Panc1 (cell line): ENCODE data around the gene ASXL1. TPM values are rescaled to one million over a fixed set of nuclear protein-coding genes. Genes with fewer than 3 reads are reported as not detected.

Experiments used
- ATAC-seq: fragments of 200-7000 bp; cut with Tn5 transposase; 2 replicates; pipeline ENCODE4 v1.9.1; 2020; ENCODE audit warnings: mild to moderate bottlenecking, moderate library complexity
- BruUV-seq: library from RNA; stranded (reverse); fragments of 400-500 nt; replicated peaks from 2 replicates; lab custom pipeline; 2021; lab: Mats Ljungman, UMichigan
- CTCF ChIA-PET: fragments of 300-600 bp; sonication (Branson Sonifier 250); formaldehyde crosslinking; loops from one replicate; lab custom pipeline; 2022; ENCODE audit warnings: antibody characterized with exemption; lab: Charles Lee
- POLR2A ChIA-PET: fragments of 300-600 bp; sonication (Branson Sonifier 250); formaldehyde crosslinking; loops from one replicate; lab custom pipeline; 2022; ENCODE audit warnings: antibody characterized with exemption; lab: Charles Lee
- DNase-seq: peaks from one replicate; pipeline ENCODE4 v3.0.0-alpha.2; 2010; ENCODE audit warnings: low read depth, low spot score
- H3K27ac ChIP-seq: 2 replicates; pipeline ENCODE4 v1.5.1; 2011; ENCODE audit warnings: mild to moderate bottlenecking, low read length, inconsistent platforms
- H3K27me3 ChIP-seq: fragments of 200-500 bp; sonication (Bioruptor generic); 2 replicates; pipeline ENCODE4 v1.6.0; 2014; ENCODE audit warnings: low read length, inconsistent platforms; ENCODE audit not compliant: control insufficient read depth, insufficient read depth
- H3K36me3 ChIP-seq: fragments of 200-500 bp; sonication (Bioruptor generic); 2 replicates; pipeline ENCODE4 v1.5.1; 2014; ENCODE audit warnings: inconsistent platforms, mild to moderate bottlenecking, low read length, moderate library complexity; ENCODE audit not compliant: control insufficient read depth, insufficient read depth
- H3K4me1 ChIP-seq: 2 replicates; pipeline ENCODE4 v1.5.1; 2011; ENCODE audit warnings: inconsistent platforms, mild to moderate bottlenecking, low read length, moderate library complexity; ENCODE audit not compliant: control insufficient read depth, insufficient read depth
- H3K4me3 ChIP-seq, 2 experiments: 2 replicates each; pipeline ENCODE4 v1.5.1; 2011 to 2012; ENCODE audit warnings: low read depth in 2 of 2, low read length in 2 of 2, mild to moderate bottlenecking in 2 of 2, inconsistent platforms in 1 of 2, moderate library complexity in 1 of 2
- H3K9me3 ChIP-seq: fragments of 200-500 bp; sonication (Bioruptor generic); 2 replicates; pipeline ENCODE4 v1.5.1; 2014; ENCODE audit warnings: low read depth, mild to moderate bottlenecking, inconsistent platforms, low read length, moderate library complexity; ENCODE audit not compliant: control insufficient read depth, insufficient read depth
- POLR2AphosphoS5 ChIP-seq: IDR thresholded peaks from 2 replicates; pipeline ENCODE4 v1.6.1; 2012; ENCODE audit warnings: mild to moderate bottlenecking, low read depth, low read length, moderate library complexity
- SIN3A ChIP-seq: IDR thresholded peaks from 2 replicates; pipeline ENCODE4 v1.6.1; 2012; ENCODE audit warnings: low read depth, mild to moderate bottlenecking, low read length, moderate library complexity, borderline replicate concordance; ENCODE audit not compliant: insufficient read depth
- TCF7L2 ChIP-seq: IDR thresholded peaks from 2 replicates; pipeline ENCODE4 v1.6.1; 2011; ENCODE audit warnings: mild to moderate bottlenecking, low read depth, low read length, inconsistent platforms
- in situ Hi-C: cut with HindIII; loops from 2 replicates; pipeline ENCODE4 v1.10.0; 2016; ENCODE audit warnings: low sequenced_read_pairs, low pct_unique_long_range_greater_than_20kb
- intact Hi-C: fragments of 100-400 bp; cut with micrococcal nuclease; formaldehyde crosslinking; loops from one replicate; pipeline ENCODE4 v1.10.0; 2022; ENCODE audit not compliant: unreplicated experiment
- total RNA-seq: library from RNA; stranded (reverse); gene quantifications from one replicate; pipeline ENCODE4 v1.2.1, GENCODE V29; 2021; ENCODE audit not compliant: unreplicated experiment
- TF ChIP-seq, protein P1 (sequence below): fragments of 450-650 bp; IDR thresholded peaks from 2 replicates; pipeline ENCODE4 v1.5.1; 2017; ENCODE audit warnings: mild to moderate bottlenecking
- TF ChIP-seq, protein P2 (sequence below), 2 experiments: IDR thresholded peaks; 2 replicates each; pipeline ENCODE4 v1.6.1; 2011 to 2012; ENCODE audit warnings: low read depth in 2 of 2, control low read depth in 1 of 2, low read length in 1 of 2, mild to moderate bottlenecking in 1 of 2, moderate library complexity in 1 of 2; ENCODE audit not compliant: insufficient read depth in 1 of 2

ASXL1 gene
- total RNA-seq, 1 experiment from 2014 or later = 205 TPM

DNA sequence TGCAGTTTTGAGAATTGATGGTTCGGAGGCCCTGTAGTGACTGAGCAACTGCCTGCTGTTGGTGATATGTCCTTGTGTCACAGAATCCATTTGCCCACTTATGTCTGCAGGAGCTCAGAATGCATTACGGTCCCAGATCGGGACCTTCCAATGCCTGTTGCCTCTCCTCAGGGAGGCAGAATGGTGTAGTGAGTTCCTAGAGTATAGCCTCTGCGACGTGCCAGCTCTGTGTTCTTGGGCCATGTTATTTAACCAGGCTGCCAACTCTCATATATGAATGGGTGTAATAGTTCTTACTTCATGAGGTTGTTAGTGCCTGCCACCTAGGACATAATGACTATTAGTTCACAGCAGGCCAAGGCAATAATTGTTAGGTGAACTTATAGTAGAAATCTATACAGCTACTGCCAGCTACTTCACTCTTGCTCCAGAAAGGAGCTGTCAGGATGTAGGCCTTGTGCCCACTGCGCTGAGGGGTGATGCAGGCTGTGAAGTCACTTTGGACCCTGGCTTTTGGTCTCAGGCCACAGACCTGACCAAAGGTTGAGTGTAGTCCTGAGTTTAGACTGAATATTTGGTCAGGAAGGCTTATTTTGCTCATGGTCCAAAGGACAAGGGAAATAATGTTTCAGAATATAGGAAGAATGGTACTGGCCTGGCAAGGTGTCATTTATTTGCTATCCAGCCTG, 82.1 kb downstream of the ASXL1 start:
- intact Hi-C loops (no loop called here), in situ Hi-C loops (no loop called here)
- DNase-seq (no peak), ATAC-seq (no peak)
- ChIA-PET CTCF (no interaction called here), POLR2A (interaction anchor here (0.6 kb wide), 1 partner anchor 211 kb away, joined by 4 read pairs; no protein-coding TSS in a partner anchor)
- Histone ChIP-seq H3K4me3 (no peak overlapping the region), H3K9me3 (no peaks in the 10 kb centered on the region), H3K27ac (no peak overlapping the region), H3K4me1 (peaks cover 8% of the 10 kb centered on the region), H3K36me3 (peaks cover 41% of the 10 kb centered on the region), H3K27me3 (no peaks in the 10 kb centered on the region)
- BruUV-seq = no TSS peak
- TF ChIP-seq POLR2AphosphoS5 = peak; percentile 21; the same call in 1 of the 2 replicates
- no peak for TF ChIP-seq TCF7L2

DNA sequence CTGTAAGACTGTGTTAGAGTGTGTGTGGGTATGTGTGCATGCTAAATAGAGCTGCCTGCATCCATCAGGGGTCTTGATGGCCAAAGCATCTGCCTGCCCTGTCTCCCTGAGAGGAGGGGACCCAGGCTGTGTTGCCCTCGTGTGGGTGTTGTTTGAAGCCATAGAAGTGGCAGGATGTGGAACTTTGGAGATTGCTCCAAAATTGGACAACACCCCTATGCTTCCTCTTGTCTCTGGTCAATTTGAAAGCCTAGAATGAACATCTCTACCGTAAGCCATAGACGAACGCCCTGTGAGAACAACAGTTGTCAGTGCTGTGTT, 82.6 kb downstream of the ASXL1 start:
- ChIA-PET CTCF (no interaction called here), POLR2A (no interaction called here)
- H3K9me3 ChIP-seq = no peaks in the 10 kb centered on the region
- H3K36me3 ChIP-seq = peaks cover 36% of the 10 kb centered on the region
- TF ChIP-seq, protein P1, sequence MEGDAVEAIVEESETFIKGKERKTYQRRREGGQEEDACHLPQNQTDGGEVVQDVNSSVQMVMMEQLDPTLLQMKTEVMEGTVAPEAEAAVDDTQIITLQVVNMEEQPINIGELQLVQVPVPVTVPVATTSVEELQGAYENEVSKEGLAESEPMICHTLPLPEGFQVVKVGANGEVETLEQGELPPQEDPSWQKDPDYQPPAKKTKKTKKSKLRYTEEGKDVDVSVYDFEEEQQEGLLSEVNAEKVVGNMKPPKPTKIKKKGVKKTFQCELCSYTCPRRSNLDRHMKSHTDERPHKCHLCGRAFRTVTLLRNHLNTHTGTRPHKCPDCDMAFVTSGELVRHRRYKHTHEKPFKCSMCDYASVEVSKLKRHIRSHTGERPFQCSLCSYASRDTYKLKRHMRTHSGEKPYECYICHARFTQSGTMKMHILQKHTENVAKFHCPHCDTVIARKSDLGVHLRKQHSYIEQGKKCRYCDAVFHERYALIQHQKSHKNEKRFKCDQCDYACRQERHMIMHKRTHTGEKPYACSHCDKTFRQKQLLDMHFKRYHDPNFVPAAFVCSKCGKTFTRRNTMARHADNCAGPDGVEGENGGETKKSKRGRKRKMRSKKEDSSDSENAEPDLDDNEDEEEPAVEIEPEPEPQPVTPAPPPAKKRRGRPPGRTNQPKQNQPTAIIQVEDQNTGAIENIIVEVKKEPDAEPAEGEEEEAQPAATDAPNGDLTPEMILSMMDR = no peak
- TF ChIP-seq POLR2AphosphoS5 (no peak; the same call in 1 of the 2 replicates), TCF7L2 (no peak)
- TF ChIP-seq, protein P2, sequence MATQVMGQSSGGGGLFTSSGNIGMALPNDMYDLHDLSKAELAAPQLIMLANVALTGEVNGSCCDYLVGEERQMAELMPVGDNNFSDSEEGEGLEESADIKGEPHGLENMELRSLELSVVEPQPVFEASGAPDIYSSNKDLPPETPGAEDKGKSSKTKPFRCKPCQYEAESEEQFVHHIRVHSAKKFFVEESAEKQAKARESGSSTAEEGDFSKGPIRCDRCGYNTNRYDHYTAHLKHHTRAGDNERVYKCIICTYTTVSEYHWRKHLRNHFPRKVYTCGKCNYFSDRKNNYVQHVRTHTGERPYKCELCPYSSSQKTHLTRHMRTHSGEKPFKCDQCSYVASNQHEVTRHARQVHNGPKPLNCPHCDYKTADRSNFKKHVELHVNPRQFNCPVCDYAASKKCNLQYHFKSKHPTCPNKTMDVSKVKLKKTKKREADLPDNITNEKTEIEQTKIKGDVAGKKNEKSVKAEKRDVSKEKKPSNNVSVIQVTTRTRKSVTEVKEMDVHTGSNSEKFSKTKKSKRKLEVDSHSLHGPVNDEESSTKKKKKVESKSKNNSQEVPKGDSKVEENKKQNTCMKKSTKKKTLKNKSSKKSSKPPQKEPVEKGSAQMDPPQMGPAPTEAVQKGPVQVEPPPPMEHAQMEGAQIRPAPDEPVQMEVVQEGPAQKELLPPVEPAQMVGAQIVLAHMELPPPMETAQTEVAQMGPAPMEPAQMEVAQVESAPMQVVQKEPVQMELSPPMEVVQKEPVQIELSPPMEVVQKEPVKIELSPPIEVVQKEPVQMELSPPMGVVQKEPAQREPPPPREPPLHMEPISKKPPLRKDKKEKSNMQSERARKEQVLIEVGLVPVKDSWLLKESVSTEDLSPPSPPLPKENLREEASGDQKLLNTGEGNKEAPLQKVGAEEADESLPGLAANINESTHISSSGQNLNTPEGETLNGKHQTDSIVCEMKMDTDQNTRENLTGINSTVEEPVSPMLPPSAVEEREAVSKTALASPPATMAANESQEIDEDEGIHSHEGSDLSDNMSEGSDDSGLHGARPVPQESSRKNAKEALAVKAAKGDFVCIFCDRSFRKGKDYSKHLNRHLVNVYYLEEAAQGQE (IDR thresholded peaks at IDR 0.05; ENCODE audit: insufficient read depth in 1 of 2, low read depth in 2 of 2, low read length in 1 of 2) = no peak
- no peak overlapping the region for H3K27ac ChIP-seq
- no TSS peak for BruUV-seq
- H3K27me3 ChIP-seq = no peaks in the 10 kb centered on the region
- H3K4me3 ChIP-seq = no peak overlapping the region
- H3K4me1 ChIP-seq = peaks cover 13% of the 10 kb centered on the region
- ATAC-seq (no peak), DNase-seq (no peak)
- intact Hi-C loops = no loop called here
- in situ Hi-C loops = no loop called here

DNA sequence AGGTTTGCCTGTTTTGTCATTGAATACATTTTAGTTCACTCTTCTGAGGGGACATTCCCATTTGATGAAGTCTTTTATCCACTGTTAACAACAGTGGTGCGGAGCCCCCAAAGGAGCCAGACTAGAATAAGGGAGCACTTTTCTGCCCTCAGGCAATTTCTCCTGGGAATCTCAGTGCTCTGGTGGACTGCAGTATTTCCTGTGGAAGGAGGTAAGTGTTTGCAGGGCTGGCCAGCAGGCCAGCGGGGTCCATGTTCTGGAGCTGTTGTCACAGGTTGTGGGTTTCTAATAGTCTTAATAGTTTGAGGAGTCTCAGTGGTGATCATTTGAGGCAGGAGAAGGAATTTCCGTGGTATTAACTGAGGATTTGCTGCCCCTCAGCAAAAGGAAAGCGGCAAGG, 83.5 kb downstream of the ASXL1 start:
- intact Hi-C loops (no loop called here), in situ Hi-C loops (no loop called here)
- TF ChIP-seq, protein P1 = no peak
- no peak for TF ChIP-seq SIN3A
- no peak for TF ChIP-seq TCF7L2
- TF ChIP-seq, protein P2 (IDR thresholded peaks at IDR 0.05; ENCODE audit: insufficient read depth in 1 of 2, low read depth in 2 of 2, low read length in 1 of 2) = no peak
- no peak for TF ChIP-seq POLR2AphosphoS5
- Histone ChIP-seq H3K4me3 (no peak overlapping the region), H3K36me3 (peaks cover 27% of the 10 kb centered on the region), H3K27ac (no peak overlapping the region), H3K27me3 (no peaks in the 10 kb centered on the region), H3K4me1 (peaks cover 19% of the 10 kb centered on the region), H3K9me3 (no peaks in the 10 kb centered on the region)
- no peak for DNase-seq
- CTCF ChIA-PET = no interaction called here
- POLR2A ChIA-PET = no interaction called here
- no peak for ATAC-seq
- BruUV-seq = no TSS peak
